H1 (cell line): Measurements from ENCODE around the gene NUDT3. TPM values are rescaled to one million over a fixed set of nuclear protein-coding genes. Genes with fewer than 3 reads are reported as not detected.

ENCODE experiments used
- CHD2 ChIP-seq: IDR thresholded peaks from 2 replicates; pipeline ENCODE4 v1.6.1; 2012; ENCODE audit warnings: low read length, improper control_type of control experiment
- CREB1 ChIP-seq: IDR thresholded peaks from 2 replicates; pipeline ENCODE4 v1.6.1; 2012; ENCODE audit warnings: inconsistent platforms
- polyA plus RNA-seq, 7 experiments: library from polyadenylated mRNA; depleted of rRNA in 3 of 7; stranded (reverse) in 5 of 7; unstranded in 2 of 7; fragments of >200 nt in 5 of 7; fragments of 200-250 nt in 2 of 7; gene quantifications; 1 replicate in 5 of 7; 2 replicates in 1 of 7; 4 replicates in 1 of 7; pipeline versions ENCODE4 v1.2.1 to v1.2.3, GENCODE V29; 2011 to 2013; ENCODE audit warnings: missing spikeins in 2 of 7, mixed read lengths in 2 of 7
- total RNA-seq: library from RNA; stranded (reverse); fragmentation: NEBNext Ultra II Directional; extraction: Animal tissue kit (Norgen Biotek cat#: 25700); gene quantifications from 2 replicates; pipeline ENCODE4 v1.2.1, GENCODE V29; 2021
- TF ChIP-seq, protein P1 (sequence below): IDR thresholded peaks from 2 replicates; pipeline ENCODE4 v1.6.1; 2012; ENCODE audit warnings: low read length, inconsistent platforms
- TF ChIP-seq, protein P2 (sequence below): IDR thresholded peaks from 2 replicates; pipeline ENCODE4 v1.6.1; 2012; ENCODE audit warnings: inconsistent platforms

NUDT3 gene
- total and polyA plus RNA-seq, 2 of the 8 experiments (the other 6 are each of a cell fraction or from before 2014, with no cell fraction given): 14.1 to 36.9 TPM

DNA sequence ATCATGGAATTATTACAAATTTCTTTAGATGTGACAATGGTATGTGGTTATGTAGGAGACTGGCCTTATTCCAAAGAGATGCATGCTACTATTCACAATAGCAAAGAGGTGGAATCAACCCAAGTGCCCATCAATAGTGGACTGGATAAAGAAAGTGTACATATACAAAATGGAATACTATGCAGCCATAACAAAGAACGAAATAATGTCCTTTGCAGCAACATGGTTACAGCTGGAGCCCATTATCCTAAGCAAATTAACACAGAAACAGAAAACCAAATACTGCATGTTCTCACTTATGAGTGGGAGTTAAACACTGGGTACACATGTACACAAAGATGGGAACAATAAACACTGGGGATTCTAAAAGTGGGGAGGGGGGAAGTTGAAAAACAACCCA, 69.7 kb downstream of the NUDT3 start (continued):
- TF ChIP-seq, protein P1, sequence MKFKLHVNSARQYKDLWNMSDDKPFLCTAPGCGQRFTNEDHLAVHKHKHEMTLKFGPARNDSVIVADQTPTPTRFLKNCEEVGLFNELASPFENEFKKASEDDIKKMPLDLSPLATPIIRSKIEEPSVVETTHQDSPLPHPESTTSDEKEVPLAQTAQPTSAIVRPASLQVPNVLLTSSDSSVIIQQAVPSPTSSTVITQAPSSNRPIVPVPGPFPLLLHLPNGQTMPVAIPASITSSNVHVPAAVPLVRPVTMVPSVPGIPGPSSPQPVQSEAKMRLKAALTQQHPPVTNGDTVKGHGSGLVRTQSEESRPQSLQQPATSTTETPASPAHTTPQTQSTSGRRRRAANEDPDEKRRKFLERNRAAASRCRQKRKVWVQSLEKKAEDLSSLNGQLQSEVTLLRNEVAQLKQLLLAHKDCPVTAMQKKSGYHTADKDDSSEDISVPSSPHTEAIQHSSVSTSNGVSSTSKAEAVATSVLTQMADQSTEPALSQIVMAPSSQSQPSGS: no peak
- TF ChIP-seq CREB1 (no peak), CHD2 (no peak)
- TF ChIP-seq, protein P2, sequence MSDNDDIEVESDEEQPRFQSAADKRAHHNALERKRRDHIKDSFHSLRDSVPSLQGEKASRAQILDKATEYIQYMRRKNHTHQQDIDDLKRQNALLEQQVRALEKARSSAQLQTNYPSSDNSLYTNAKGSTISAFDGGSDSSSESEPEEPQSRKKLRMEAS: no peak
- TF ChIP-seq, all 59 proteins: peak for 0
